Stimulated activated CD4-positive, alpha-beta T cell treated with anti-CD3 and anti-CD28 coated beads, Interleukin-1b, Interleukin-23, amount 100 ng/mL, for 48 hours (primary cell): ENCODE results near the gene ACP3.
"Not testable (repeated sequence)": the region's sequence is repeated elsewhere in the genome, so short reads cannot be mapped to it uniquely, and the experiment has no call there.

Experiments used
- DNase-seq: peaks from one replicate; pipeline ENCODE4 v3.0.0-alpha.2; 2020

Gene ACP3

GRCh38 chr3:132368962-132369361, 51.8 kb downstream of the ACP3 start:
- DNase-seq = no peak

GRCh38 chr3:132376945-132377354, 59.7 kb downstream of the ACP3 start:
- not testable (repeated sequence) for DNase-seq

DNA sequence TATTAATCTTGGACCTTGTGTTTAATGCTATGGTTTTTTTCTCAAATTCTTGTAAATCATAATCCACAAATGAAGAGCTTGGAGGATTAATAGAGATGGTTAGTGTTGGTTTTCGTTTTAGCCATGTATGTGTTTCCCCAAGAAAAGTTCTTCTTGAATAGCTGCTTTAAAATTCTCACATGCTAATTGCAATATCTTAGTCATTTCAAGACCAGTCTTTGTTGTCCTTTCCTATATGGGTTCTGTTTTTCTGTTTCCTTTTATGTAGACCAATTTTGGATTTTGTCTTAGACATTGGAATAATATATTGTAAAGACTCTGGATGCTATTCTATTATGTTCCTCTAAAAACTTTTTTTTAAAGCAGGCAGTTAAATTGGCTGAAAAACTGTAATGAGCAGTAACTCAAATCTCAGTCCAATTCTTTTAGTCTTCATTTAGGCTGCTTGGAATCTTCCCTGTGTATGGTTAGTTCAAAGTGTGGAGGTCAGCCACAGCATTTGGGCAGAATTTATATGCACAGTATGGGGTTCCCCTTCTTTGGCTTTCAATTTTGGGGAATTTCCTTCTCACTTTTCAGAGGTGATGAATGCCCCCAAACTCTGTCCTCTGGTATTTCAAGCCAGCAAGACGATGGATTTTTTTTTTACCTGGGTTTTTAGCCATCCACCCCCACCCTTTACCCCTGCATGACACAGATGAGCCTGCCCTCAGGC, 61.0 kb downstream of the ACP3 start:
- DNase-seq = no peak

DNA sequence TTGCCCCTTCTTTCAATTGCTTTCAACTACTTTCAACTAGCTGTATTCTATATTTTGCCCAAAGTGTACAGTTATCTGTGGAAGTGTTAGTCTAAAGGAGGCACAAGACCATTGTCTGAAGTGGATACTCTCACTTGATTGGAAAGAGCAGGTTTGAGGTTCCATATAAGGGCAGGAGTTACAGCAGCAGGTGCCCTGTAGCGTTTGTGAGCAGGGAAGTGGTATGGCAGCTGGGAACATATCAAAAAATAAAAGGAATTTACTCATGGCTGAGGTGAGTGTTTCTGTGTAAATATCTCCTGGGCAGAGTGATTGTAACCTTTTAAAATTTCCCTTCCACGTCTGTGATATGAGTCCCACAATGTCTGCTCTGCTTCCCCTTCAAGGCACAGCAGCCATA, 61.6 kb downstream of the ACP3 start:
- no peak for DNase-seq

DNA sequence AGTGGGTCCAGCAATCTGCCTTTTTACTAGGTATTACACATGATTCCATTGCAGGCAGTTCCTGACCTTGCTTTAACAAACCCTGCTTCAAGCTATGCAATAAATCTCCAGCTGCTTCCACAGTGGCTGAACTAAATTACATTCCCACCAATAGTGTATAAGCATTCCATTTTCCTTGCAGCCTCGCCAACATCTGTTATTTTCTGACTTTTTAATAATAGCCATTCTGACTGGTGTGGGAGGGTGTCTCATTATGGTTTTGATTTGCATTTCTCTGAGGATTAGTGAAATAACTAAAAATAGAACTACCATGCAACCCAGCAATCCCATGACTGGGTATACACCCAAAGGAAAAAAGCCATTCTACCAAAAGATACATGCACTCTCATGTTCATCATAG, 63.7 kb downstream of the ACP3 start:
- no peak for DNase-seq

- no peak for DNase-seq
These were observed 64.2 kb downstream of the ACP3 start for GRCh38 chr3:132381348-132381944.

DNA sequence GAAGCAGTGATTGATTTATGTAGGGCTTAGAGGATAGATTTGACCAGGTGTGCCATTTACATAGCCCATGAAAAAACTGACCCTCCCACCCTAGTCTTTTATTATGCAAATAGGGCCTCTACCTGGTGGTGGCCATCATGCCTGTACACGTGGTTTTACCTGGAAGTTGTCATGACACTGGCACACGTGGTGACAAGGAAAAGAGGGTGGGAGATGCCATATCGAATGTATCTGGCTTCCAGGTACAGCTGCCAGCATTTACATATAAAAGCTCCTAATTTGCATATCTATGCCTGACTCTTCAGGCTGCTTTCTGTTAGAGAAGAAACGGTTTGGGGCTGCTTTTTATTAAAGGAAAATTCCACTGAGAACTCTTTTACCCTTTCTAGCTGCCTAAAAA, 65.1 kb downstream of the ACP3 start:
- DNase-seq = no peak

- no peak for DNase-seq
These were observed 65.5 kb downstream of the ACP3 start for GRCh38 chr3:132382688-132383194.

DNA sequence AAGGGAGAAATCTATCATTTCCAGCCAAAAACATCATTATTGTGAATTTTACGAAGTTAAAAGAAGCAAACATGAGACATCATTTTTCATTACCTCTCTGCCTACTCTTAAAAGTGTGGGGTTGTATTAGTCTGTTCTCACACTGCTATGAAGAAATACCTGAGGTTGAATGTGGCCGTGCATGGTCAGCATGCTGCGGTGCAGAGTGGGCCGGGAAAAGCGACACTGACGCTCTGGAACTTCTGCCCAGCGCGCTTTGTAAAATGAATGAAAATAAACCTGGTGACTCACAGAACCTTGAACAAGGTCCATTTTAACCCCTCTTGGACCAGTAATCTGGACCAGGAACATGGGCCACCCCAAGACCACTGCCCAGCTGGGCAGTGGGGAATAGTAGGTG, 69.1 kb downstream of the ACP3 start:
- DNase-seq = no peak

DNA sequence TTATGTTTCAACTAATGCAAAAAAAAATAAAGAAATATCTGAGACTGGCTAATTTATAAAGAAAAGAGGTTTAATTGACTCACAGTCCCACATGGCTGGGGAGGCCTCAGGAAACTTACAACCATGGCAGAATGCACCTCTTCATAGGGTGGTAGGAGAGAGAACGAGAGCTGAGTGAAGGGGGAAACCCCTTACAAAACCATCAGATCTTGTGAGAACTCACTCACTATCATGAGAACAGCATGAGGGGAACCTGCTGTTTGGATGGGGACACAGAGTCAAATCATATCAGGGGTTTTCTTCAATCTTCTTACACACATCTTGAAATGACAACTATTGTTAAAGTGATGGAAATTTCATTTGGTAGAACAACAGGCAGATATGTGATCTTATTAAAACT, 75.5 kb downstream of the ACP3 start:
- DNase-seq = not testable (repeated sequence)

GRCh38 chr3:132394320-132394719, 77.1 kb downstream of the ACP3 start:
- no peak for DNase-seq

GRCh38 chr3:132395126-132395525, 77.9 kb downstream of the ACP3 start:
- DNase-seq = no peak

GRCh38 chr3:132396255-132396654, 79.0 kb downstream of the ACP3 start:
- DNase-seq = no peak

GRCh38 chr3:132396776-132397175, 79.6 kb downstream of the ACP3 start:
- not testable (repeated sequence) for DNase-seq

- DNase-seq = no peak
These were observed 82.1 kb downstream of the ACP3 start for GRCh38 chr3:132399054-132399929.

- DNase-seq = no peak
These were observed 84.0 kb downstream of the ACP3 start for GRCh38 chr3:132401255-132401654.

GRCh38 chr3:132404276-132404675, 87.1 kb downstream of the ACP3 start:
- DNase-seq = no peak

- DNase-seq = no peak
These were observed 88.0 kb downstream of the ACP3 start for GRCh38 chr3:132405188-132405587.

GRCh38 chr3:132405609-132406299, 88.5 kb downstream of the ACP3 start:
- DNase-seq = no peak

- no peak for DNase-seq
These were observed 89.4 kb downstream of the ACP3 start for GRCh38 chr3:132406587-132406986.

GRCh38 chr3:132407025-132407424, 89.8 kb downstream of the ACP3 start:
- DNase-seq = no peak
